Muscle of leg (tissue), 11 donors: ENCODE measurements around the gene ATP13A1. TPM values are rescaled to one million over a fixed set of nuclear protein-coding genes. Genes with fewer than 3 reads are reported as not detected.
A peak's percentile ranks its signal among the peaks of the same experiment; 100 is the strongest.
"Not testable (repeated sequence)": the region's sequence is repeated elsewhere in the genome, so short reads cannot be mapped to it uniquely, and the experiment has no call there.

Experiments used
- DNase-seq: peaks from one replicate; pipeline ENCODE4 v3.0.0; 2013
- H3K27ac ChIP-seq: one replicate; pipeline ENCODE4 v1.5.1; 2013; ENCODE audit warnings: mild to moderate bottlenecking, low read length, control low read depth
- H3K27me3 ChIP-seq: one replicate; pipeline ENCODE4 v1.6.1; 2013; ENCODE audit warnings: low read length; ENCODE audit not compliant: control insufficient read depth, insufficient read depth
- H3K36me3 ChIP-seq: one replicate; pipeline ENCODE4 v1.6.1; 2013; ENCODE audit warnings: low read length; ENCODE audit not compliant: control insufficient read depth, insufficient read depth
- H3K4me1 ChIP-seq: one replicate; pipeline ENCODE4 v1.6.1; 2013; ENCODE audit warnings: low read length; ENCODE audit not compliant: control insufficient read depth, insufficient read depth
- H3K4me3 ChIP-seq: one replicate; pipeline ENCODE4 v1.5.1; 2013; ENCODE audit warnings: low read length, control low read depth
- H3K9me3 ChIP-seq: replicated peaks from 2 replicates; pipeline ENCODE4 v1.6.1; 2013; ENCODE audit warnings: low read depth, low read length; ENCODE audit not compliant: control insufficient read depth
- WGBS: methylation state at CpG from one replicate; pipeline ENCODE4 v1.1.5; 2013; ENCODE audit warnings: missing lambda C conversion rate; ENCODE audit not compliant: insufficient coverage; 5-methylcytosine and 5-hydroxymethylcytosine counted together
- polyA plus RNA-seq, 8 donors: library from polyadenylated mRNA; unstranded; fragments of 120-200 nt; gene quantifications; one replicate each; pipeline versions ENCODE4 v1.2.1 to v1.2.3, GENCODE V29; 2013; ENCODE audit warnings: inconsistent platforms in 1 of 8, low replicate concordance in 1 of 8; ENCODE audit not compliant: insufficient read length in 8 of 8, insufficient read depth in 1 of 8
- total RNA-seq: library from RNA; stranded (reverse); fragments of 120-200 nt; gene quantifications from one replicate; pipeline ENCODE4 v1.2.4, GENCODE V29; 2013

ATP13A1 gene
- total and polyA plus RNA-seq, 9 donors = 14.6 to 36.6 (median 25.5) TPM

DNA sequence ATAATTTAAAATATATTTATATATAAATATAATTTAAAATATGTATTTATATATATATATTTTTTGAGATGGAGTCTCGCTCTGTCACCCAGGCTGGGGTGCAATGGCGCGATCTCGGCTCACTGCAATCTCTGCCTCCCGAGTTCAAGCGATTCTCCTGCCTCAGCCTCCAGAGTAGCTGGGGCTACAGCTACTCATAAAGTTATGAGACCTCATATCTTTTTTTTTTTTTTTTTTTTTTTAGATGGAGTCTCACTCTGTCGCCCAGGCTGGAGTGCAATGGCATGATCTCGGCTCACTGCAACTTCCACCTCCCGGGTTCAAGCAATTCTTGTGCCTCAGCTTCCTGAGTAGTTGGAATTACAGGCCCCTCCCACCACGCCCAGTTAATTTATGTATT, 25.5 kb upstream of the ATP13A1 start:
- not testable (repeated sequence) for H3K27ac ChIP-seq, H3K36me3 ChIP-seq, H3K4me3 ChIP-seq, H3K9me3 ChIP-seq, DNase-seq, H3K4me1 ChIP-seq, H3K27me3 ChIP-seq
- no CpG with 5 or more reads among the region's 10 CpGs for WGBS

DNA sequence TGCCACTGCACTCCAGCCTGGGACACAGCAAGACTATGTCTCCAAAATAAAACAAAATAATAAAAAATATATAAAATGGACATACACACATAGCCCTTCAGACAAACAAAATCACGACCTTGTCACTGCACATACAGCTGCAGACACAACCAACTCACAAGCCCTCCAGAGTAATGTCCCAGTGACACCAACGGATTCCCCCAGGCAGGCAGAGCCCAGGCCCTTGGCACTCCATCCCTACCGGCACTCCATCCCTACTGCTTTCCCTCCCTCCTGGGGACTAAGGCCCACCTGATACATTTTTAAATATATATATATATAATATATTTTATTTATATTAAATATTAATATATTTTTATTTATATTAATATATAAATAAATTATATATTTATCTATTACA, 23.6 kb upstream of the ATP13A1 start:
- Histone ChIP-seq H3K4me1 (no peaks in the 10 kb centered on the region), H3K4me3 (no peak overlapping the region), H3K27me3 (no peaks in the 10 kb centered on the region), H3K27ac (no peak overlapping the region), H3K9me3 (peaks cover 6% of the 10 kb centered on the region), H3K36me3 (no peaks in the 10 kb centered on the region)
- DNase-seq = no peak
- 67% methylated on average over 1 of the region's 3 CpGs for WGBS

DNA sequence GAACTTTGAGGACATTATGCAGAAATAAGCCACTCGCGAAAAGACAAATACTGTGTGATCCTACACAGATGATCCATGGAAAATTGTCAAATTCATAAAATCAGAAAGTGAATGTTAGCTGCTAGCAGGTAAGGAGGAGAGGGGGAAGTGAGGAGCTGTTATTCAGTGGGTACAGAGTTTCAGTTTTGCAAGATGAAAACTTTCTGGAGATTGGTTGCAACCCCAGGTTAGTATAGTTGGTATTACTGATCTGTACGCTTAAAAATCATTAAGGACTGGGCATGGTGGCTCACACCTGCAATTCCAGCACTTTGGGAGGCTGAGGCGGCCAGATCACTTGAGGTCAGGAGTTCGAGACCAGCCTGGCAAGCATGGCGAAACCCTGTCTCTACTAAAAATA, 23.1 kb upstream of the ATP13A1 start:
- Histone ChIP-seq H3K4me1 (no peaks in the 10 kb centered on the region), H3K4me3 (no peak overlapping the region), H3K27ac (no peak overlapping the region), H3K27me3 (no peaks in the 10 kb centered on the region), H3K36me3 (no peaks in the 10 kb centered on the region), H3K9me3 (peaks cover 6% of the 10 kb centered on the region)
- DNase-seq = no peak
- WGBS = 88% methylated on average over 5 of the region's 6 CpGs

DNA sequence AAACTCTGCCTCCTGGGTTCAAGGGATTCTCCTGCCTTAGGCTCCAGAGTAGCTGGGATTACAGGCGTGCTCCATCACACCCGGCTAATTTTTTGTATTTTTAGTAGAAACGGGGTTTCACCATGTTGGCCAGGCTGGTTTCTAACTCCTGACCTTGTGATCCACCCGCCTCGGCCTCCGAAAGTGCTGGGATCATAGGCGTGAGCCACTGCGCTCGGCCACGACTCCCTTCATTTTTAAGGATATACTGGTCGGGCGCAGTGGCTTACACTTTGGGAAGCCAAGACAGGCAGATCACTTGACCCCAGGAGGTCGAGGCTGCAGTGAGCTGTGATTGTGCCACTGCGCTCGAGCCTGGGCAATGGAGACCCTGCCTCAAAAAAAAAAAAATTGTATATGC, 22.6 kb upstream of the ATP13A1 start:
- H3K36me3 ChIP-seq, H3K4me1 ChIP-seq, H3K9me3 ChIP-seq, DNase-seq, H3K27ac ChIP-seq, H3K27me3 ChIP-seq, H3K4me3 ChIP-seq: not testable (repeated sequence)
- WGBS = 96% methylated on average over 12 of the region's 15 CpGs

DNA sequence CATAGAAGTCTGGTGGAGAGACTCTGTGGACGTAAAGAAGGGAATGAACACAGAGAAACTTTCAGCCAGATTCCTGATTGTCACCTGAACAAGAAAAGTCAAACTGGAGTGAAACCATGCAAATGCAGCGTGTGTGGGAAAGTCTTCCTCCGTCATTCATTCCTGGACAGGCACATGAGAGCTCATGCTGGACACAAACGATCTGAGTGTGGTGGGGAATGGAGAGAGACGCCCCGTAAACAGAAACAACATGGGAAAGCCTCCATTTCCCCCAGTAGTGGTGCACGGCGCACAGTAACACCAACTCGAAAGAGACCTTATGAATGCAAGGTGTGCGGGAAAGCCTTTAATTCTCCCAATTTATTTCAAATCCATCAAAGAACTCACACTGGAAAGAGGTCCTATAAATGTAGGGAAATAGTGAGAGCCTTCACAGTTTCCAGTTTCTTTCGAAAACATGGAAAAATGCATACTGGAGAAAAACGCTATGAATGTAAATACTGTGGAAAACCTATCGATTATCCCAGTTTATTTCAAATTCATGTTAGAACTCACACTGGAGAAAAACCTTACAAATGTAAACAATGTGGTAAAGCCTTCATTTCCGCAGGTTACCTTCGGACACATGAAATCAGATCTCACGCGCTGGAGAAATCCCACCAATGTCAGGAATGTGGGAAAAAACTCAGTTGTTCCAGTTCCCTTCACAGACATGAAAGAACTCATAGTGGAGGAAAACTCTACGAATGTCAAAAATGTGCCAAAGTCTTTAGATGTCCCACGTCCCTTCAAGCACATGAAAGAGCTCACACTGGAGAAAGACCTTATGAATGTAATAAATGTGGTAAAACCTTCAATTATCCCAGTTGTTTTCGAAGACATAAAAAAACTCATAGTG, 15.9 kb upstream of the ATP13A1 start:
- Histone ChIP-seq H3K27me3 (no peaks in the 10 kb centered on the region), H3K36me3 (peaks cover 20% of the 10 kb centered on the region), H3K4me1 (no peaks in the 10 kb centered on the region), H3K4me3 (no peak overlapping the region), H3K9me3 (peaks cover 4% of the 10 kb centered on the region), H3K27ac (no peak overlapping the region)
- 100% methylated on average over 6 of the region's 20 CpGs for WGBS
- DNase-seq = no peak

DNA sequence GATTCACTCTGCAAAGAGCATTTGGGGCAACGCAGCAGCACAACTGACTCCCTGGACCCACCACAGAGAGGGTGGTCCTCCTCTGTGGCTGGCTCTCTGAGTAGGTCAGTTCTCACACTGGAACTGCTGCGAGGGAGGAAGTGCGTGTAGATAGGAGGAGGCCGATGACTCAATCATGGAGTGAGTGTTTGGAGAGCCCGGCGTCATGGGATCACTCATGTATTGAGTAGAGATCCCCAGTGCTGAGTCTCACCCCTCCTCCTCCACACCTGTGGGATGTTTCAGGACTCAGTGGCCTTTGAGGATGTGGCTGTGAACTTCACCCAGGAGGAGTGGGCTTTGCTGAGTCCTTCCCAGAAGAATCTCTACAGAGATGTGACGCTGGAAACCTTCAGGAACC, 14.1 kb upstream of the ATP13A1 start:
- WGBS = 92% methylated on average over 2 of the region's 7 CpGs
- Histone ChIP-seq H3K4me3 (no peak overlapping the region), H3K9me3 (peaks cover 4% of the 10 kb centered on the region), H3K27me3 (no peaks in the 10 kb centered on the region), H3K4me1 (no peaks in the 10 kb centered on the region), H3K27ac (no peak overlapping the region), H3K36me3 (peaks cover 20% of the 10 kb centered on the region)
- no peak for DNase-seq

DNA sequence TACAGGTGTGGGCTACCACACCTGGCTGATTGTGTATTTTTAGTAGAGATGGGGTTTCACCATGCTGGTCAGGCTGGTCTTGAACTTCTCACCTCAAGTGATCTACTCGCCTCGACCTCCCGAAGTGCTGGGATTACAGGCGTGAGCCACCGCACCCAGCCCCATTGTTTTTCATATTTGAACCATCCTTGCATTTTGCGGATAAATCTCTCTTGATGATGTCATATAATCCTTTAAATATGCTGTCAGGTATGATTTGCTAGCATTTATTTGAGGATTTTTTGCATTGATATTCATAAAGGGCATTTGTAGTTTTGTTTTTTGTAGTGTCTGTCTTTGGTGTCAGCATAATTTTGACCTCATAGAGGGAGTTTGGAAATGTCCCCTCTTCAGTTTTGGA, 10.8 kb upstream of the ATP13A1 start:
- H3K4me3 ChIP-seq = no peak overlapping the region
- H3K27ac ChIP-seq = no peak overlapping the region
- DNase-seq = no peak
- WGBS = no CpG with 5 or more reads among the region's 6 CpGs
- H3K27me3 ChIP-seq = no peaks in the 10 kb centered on the region
- peaks cover 6% of the 10 kb centered on the region for H3K4me1 ChIP-seq
- H3K36me3 ChIP-seq = peaks cover 12% of the 10 kb centered on the region
- H3K9me3 ChIP-seq = peaks cover 3% of the 10 kb centered on the region

DNA sequence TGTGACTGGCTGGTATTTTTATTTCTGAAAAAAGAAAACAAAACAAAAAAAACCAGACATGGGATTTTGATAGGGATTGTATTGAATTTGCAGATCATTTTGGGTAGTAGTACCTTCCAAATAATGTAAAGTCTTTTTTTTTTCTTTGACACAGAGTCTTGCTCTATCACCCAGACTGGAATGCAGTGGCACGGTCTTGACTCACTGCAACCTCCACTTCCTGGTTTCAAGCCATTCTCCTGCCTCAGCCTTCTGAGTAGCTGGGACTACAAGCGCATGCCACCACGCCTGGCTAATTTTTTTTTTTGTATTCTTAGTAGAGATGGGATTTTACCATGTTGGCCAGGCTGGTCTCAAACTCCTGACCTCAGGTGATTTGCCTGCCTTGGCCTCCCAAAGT, 9.3 kb upstream of the ATP13A1 start:
- H3K4me1 ChIP-seq = peaks cover 13% of the 10 kb centered on the region
- WGBS = no CpG with 5 or more reads among the region's 3 CpGs
- no peaks in the 10 kb centered on the region for H3K27me3 ChIP-seq
- no peaks in the 10 kb centered on the region for H3K9me3 ChIP-seq
- no peak overlapping the region for H3K4me3 ChIP-seq
- peaks cover 6% of the 10 kb centered on the region for H3K36me3 ChIP-seq
- no peak overlapping the region for H3K27ac ChIP-seq
- DNase-seq = no peak

DNA sequence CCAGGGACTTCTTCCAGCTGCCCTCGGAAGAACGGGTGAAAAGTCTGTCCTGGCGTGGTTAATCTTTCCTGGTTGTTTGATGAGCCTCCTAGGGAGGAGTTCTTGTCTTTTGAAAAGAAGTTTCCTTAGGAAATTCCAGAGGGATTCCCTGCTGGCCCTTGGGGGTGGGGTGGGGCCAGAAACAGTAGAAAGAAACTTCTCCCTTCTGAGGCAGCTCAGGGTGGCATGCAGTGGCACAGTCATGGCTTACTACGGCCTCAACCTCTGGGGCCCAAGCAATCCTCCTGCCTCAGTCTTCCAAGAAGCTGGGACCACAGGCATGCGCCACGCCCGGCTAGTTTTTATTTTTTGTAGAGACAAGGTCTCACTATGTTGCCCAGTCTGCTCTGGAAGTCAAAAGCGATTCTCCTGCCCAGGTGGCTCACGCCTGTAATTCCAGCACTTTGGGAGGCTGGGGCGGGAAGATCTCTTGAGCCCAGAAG, 6.6 kb upstream of the ATP13A1 start:
- H3K9me3 ChIP-seq = no peaks in the 10 kb centered on the region
- H3K27ac ChIP-seq = no peak overlapping the region
- peaks cover 13% of the 10 kb centered on the region for H3K4me1 ChIP-seq
- 80% methylated on average over 8 of the region's 10 CpGs for WGBS
- H3K27me3 ChIP-seq = no peaks in the 10 kb centered on the region
- no peaks in the 10 kb centered on the region for H3K36me3 ChIP-seq
- H3K4me3 ChIP-seq = peak overlapping the region; percentile 93
- DNase-seq = peak; percentile 7

DNA sequence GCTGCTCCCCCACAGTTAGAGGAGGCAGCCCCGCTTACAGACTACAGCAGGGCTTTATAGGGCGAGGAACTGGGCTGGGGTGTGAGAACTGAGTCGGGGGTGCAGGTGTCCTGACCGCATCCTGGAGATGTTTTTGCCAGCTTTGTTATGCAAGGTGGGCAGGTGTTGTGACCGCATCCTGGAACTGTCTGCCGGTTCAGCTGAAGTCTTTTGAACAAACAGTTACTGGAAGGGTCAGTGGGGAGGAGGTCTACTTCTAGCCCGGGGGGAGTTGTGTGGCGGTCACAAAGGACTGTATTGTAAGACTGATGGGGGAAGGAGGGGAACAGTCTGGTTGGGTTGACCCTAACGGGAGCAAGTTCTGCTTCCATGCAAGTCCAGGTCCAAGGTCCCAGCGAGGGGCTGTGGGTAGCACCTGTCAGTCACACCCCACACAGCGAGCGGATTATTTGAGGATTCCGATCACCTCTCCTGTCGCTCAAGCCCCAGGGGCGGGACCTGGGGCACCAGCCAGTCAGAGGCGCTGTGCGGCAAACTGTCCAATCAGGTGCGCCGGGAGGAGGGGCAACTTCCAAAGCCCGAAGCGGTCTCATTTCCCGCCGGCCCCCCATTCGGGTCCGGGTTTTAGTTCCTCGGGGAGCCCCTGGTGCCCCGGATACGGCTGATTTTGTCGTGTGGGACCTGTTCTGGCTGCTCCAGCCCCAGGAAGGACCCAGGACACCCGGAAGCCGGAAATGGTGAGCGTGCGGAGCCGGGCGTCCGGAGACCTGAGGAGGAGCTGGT, 4.9 kb upstream of the ATP13A1 start, which contains the start of gene ZNF101:
Gene ZNF101, plus strand, starts transcription at position 610 of the 783 bp plus-strand sequence. Its CDS starts 125 bp downstream, at position 735.
- H3K36me3 ChIP-seq = no peaks in the 10 kb centered on the region
- 4% methylated on average over 34 of the region's 36 CpGs for WGBS
- H3K4me3 ChIP-seq = peak within 1 kb of the TSS; percentile 93

More for the DNA sequence above, 4.9 kb upstream of the ATP13A1 start, which contains the start of gene ZNF101:
- Histone ChIP-seq H3K9me3 (no peaks in the 10 kb centered on the region), H3K4me1 (peaks cover 13% of the 10 kb centered on the region), H3K27me3 (no peaks in the 10 kb centered on the region), H3K27ac (peak within 1 kb of the TSS; percentile 76)
- DNase-seq = peak; percentile 95
